Measurements from ENCODE around the gene SLC12A3. TPM values are rescaled to one million over a fixed set of nuclear protein-coding genes. Genes with fewer than 3 reads are reported as not detected.
A peak's percentile ranks its signal among the peaks of the same experiment; 100 is the strongest.

SLC12A3 gene
- polyA plus RNA-seq, 1 donor from 2014 or later: 1.6 TPM

DNA sequence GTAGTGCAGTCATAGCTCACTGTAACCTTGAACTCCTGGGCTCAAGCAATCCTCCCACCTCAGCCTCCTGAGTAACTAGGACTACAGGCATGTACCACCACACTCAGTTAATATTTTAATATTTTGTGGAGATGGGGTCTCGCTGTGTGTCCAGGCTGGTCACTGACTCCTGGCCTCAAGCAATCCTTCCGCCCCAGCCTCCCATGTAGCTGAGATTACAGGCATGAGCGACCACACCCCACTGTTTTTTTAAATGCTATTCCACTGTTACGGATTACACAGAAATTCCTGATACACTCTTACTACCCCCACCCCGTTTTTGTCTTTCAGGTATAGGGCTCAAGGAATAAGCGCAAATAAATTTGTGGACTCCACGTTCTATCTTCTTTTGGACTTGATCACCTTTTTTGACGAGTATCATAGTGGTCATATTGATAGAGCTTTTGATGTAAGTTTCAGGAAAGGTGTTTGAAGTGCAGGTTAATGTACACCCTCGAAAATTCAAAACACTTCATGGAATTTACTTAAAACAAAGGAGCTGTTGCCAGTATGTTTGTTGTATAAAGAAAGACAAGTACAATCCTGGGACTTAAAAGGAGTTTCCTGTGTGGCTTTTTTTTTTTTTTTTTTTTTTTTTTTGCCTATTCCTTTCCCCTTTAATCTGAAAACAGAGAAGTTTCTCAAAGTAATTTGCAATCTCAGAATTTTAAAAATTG lies 26.2 kb upstream of the SLC12A3 start:
- H3K4me1 Mint-ChIP-seq: peaks cover 0 to 2% (median 0%) of the 10 kb centered on the region in 3 donors
- H3K36me3 Mint-ChIP-seq: peaks cover 3% of the 10 kb centered on the region
- H3K27me3 Mint-ChIP-seq: no peaks in the 10 kb centered on the region
- no peak overlapping the region for H3K4me3 Mint-ChIP-seq
- H3K9me3 Mint-ChIP-seq: no peaks in the 10 kb centered on the region
- peak overlapping the region in 1 of 3 donors; percentile 59 for H3K27ac Mint-ChIP-seq

DNA sequence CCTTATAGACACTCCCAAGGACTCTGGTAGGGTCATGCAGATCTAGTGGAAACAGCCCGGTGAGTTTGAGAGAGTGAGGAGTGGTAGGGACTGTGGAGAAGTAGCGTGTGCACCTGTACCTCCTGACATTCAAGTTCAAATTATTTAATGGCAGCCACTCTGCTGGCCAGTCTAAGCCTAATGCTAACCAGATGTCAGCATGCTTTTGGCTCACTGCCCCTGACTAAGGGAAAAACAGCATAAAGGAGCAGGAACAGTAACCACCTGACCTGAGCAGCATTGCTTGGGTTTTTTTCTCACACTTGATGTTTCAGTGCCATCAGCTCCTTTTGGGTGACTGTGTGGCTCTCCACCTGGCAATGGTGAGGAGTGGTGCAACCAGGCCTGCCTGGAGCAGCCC lies 23.8 kb upstream of the SLC12A3 start:
- no peaks in the 10 kb centered on the region for H3K27me3 Mint-ChIP-seq
- H3K36me3 Mint-ChIP-seq: peaks cover 3% of the 10 kb centered on the region
- H3K4me1 Mint-ChIP-seq: peaks cover 0 to 2% (median 0%) of the 10 kb centered on the region in 3 donors
- H3K4me3 Mint-ChIP-seq: no peak overlapping the region
- H3K27ac Mint-ChIP-seq: no peak overlapping the region
- H3K9me3 Mint-ChIP-seq: no peaks in the 10 kb centered on the region

DNA sequence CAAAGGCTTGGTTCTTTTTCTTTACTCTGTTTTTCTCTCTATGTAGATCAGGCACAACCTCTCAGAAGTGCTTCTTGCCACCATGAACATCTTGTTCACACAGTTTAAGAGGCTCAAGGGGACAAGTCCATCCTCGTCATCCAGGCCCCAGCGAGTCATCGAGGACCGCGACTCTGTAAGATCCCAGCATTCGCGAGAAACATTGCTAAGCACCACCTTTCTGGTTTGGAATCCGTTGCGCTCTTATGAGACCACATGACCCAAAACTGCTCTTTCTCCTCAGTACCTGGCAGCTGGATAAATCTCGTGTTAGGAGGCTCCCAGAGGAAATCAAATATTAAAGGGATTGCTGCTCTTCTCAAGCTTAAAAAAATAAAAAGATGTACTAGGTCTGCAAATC lies 23.3 kb upstream of the SLC12A3 start:
- H3K4me1 Mint-ChIP-seq: peaks cover under 1 to 3% (median 1%) of the 10 kb centered on the region in 3 donors
- H3K36me3 Mint-ChIP-seq: peaks cover 3% of the 10 kb centered on the region
- no peak overlapping the region for H3K27ac Mint-ChIP-seq
- H3K4me3 Mint-ChIP-seq: no peak overlapping the region
- H3K27me3 Mint-ChIP-seq: no peaks in the 10 kb centered on the region
- H3K9me3 Mint-ChIP-seq: no peaks in the 10 kb centered on the region

- Mint-ChIP-seq H3K36me3 (peaks cover 3% of the 10 kb centered on the region), H3K9me3 (no peaks in the 10 kb centered on the region), H3K27me3 (no peaks in the 10 kb centered on the region), H3K4me1 (peaks cover 6% of the 10 kb centered on the region in 3 donors), H3K27ac (no peak overlapping the region), H3K4me3 (no peak overlapping the region)
These were observed 22.9 kb upstream of the SLC12A3 start for GRCh38 chr16:56842133-56842532.

DNA sequence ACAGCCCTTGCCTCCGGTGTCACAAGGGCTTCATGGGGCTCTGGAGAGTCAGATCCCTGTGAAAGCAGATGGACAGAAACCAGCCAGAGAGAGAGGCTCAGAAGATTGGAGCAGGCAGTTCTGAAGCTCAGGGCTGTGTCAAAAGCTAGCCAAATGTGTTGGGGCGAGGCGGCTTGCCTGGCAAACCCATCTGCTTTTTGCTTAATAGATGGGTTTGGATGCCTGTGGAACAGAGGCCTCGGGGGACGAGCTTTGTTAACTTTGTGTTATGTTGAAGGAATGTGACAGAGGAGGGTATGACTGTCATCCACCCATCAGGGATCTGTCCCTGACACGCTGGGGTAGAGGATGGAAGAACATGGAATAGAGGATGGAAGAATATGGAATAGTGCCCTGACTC lies 21.0 kb upstream of the SLC12A3 start:
- peak overlapping the region in 1 of 3 donors; percentile 63 for H3K27ac Mint-ChIP-seq
- peaks cover 0 to 4% (median 0%) of the 10 kb centered on the region in 3 donors for H3K9me3 Mint-ChIP-seq
- peaks cover 15 to 17% (median 15%) of the 10 kb centered on the region in 3 donors for H3K4me1 Mint-ChIP-seq
- H3K27me3 Mint-ChIP-seq: no peaks in the 10 kb centered on the region
- peaks cover 6% of the 10 kb centered on the region for H3K36me3 Mint-ChIP-seq
- H3K4me3 Mint-ChIP-seq: no peak overlapping the region

DNA sequence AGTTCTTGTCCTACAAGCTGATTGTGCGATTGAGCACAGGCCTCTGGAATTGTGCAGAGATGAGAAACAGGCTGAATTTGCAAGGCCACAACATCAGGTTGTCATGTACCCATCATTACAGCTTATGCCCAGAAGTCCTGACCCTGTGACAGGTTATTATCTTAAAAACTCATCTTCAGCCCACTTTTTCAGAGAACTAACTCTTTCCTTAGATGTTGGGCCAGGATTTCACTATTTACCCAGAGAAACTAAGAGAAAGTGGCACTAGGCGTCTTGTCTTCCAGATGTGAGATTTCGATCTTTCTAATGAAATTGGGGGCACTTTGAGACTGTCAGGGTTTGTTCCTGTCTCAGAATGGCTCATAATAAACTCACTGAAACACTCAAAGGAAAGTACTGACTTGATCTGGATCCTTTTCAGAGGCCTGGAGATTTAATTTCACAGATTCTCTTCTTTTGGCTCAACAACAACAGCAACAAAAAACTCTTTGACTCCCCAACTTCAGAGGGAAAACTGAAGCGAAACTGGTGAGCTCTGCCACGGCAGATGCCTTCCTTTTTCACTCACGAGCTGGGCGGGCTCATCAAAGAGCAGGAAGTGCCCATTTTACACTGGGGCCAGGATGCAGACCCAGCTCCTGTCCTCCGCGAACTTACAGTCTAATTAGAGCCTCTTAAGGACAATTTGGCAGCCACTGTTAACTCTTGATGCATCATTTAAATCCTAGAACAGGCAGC lies 17.7 kb upstream of the SLC12A3 start:
- Mint-ChIP-seq H3K27ac (peak overlapping the region; percentile 68 to 98 (median 88)), H3K4me1 (peaks cover 13 to 17% (median 15%) of the 10 kb centered on the region in 3 donors), H3K27me3 (no peaks in the 10 kb centered on the region), H3K9me3 (peaks cover 0 to 5% (median 0%) of the 10 kb centered on the region in 3 donors), H3K4me3 (peak overlapping the region in 3 of 4 donors; percentile 8 to 78 (median 48)), H3K36me3 (peaks cover 3% of the 10 kb centered on the region)

DNA sequence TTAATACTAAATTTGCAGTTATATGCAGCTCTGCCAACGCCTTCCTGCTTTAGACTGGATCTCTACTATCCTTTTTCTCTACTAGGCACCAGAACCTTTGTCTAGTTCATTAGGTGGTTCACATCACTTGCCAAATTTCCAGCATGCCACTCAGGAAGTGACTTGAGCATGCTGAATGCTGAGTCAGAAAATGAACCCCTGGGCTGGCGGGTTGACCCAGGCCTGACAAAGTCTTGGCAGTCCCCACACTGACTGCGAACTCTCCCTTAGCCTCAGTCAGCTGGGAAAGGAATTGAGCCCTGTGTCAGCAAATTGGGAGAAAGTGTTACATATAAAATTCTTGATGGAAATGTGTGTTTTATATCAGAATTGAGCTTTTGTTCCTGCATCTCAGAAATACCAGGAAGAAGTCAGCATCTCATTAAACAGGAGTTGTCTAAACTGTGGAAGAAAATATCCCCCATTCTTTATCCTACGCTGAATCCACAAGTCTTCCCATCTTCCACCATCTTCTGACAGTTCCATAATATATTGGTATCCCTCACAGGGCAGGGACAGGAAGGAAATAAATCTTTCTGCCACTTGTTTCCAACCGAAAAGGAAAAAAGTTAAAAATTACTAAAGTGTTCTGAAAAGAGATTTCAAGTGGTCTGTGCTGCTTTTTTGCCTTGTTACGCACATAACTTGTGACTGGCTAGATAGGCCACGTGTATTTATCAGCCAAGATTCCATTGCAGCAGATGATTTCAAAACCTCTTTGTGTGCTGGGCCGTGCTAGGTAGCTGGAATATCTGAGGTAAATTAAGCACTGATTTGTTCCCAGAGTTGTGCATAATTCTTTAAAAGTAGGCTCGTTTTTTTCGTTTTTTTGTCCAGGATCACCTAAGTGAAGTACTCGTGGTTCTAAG lies 16.7 kb upstream of the SLC12A3 start:
- peaks cover 3% of the 10 kb centered on the region for H3K36me3 Mint-ChIP-seq
- H3K4me3 Mint-ChIP-seq: peak overlapping the region in 2 of 4 donors; percentile 8 to 9
- peaks cover 13 to 17% (median 15%) of the 10 kb centered on the region in 3 donors for H3K4me1 Mint-ChIP-seq
- peak overlapping the region; percentile 42 to 98 (median 68) for H3K27ac Mint-ChIP-seq
- peaks cover 0 to 5% (median 0%) of the 10 kb centered on the region in 3 donors for H3K9me3 Mint-ChIP-seq
- no peaks in the 10 kb centered on the region for H3K27me3 Mint-ChIP-seq

DNA sequence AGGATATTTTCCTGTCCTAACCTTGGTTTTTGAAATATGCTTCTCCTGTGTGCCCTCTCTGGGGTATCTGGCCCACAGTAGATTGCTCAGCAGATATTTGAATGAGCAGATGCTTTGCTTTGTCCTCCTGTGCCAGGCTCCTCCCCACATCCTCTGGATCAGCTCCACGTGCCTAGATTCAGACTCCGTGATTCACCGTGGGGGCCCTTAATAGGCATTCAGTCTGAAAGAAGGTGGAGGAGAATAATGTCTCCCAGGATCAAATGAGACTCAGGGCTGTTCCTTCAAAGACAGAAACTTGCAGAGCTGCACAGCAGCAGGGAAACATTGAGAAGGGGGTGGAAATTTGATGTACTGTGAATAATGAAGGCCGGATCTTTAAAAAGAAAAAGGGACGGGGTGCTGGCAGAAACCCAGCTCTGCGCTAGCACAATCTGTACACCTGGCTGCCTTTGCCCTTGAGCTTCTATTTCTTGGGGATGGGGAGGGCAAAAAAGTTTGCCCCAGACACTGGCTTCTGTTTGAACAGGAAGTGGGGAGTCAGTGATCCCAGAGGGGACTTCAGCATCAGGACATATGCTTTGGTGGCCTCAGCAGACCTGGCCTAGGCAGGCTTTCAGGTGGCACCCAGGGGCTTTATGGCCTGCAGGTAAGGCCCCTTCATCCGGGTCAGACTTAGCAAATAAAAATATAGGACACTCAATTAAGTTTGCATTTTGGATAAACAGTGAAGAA lies 15.9 kb upstream of the SLC12A3 start:
- Mint-ChIP-seq H3K27ac (no peak overlapping the region), H3K36me3 (peaks cover 4% of the 10 kb centered on the region), H3K4me3 (no peak overlapping the region), H3K9me3 (peaks cover 0 to 5% (median 0%) of the 10 kb centered on the region in 3 donors), H3K27me3 (no peaks in the 10 kb centered on the region), H3K4me1 (peaks cover 13 to 17% (median 15%) of the 10 kb centered on the region in 3 donors)

GRCh38 chr16:56849690-56850680 lies 15.0 kb upstream of the SLC12A3 start:
- no peak overlapping the region for H3K27ac Mint-ChIP-seq
- peaks cover 13 to 17% (median 15%) of the 10 kb centered on the region in 3 donors for H3K4me1 Mint-ChIP-seq
- H3K9me3 Mint-ChIP-seq: peaks cover 0 to 5% (median 0%) of the 10 kb centered on the region in 3 donors
- peak overlapping the region in 1 of 4 donors; percentile 15 for H3K4me3 Mint-ChIP-seq
- H3K36me3 Mint-ChIP-seq: peaks cover 4% of the 10 kb centered on the region
- H3K27me3 Mint-ChIP-seq: no peaks in the 10 kb centered on the region

- Mint-ChIP-seq H3K27ac (no peak overlapping the region), H3K9me3 (peaks cover 0 to 5% (median 0%) of the 10 kb centered on the region in 3 donors)
These were observed 13.2 kb upstream of the SLC12A3 start for GRCh38 chr16:56851671-56852400.

DNA sequence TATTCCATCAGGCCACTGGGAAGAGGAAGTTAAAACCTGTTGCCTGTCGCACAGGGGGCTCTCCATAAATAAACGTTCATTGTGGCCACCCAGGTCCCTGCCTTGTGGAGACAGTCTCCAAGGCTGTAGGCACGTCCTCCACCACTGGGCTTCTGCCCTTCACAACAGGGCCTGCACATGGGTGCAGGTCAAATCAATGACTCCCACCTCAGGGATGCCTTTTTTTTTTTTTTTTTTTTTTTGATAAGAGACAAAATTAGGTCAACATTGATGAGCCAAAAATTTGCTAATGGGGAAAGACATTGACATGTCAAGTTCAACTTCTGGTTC lies 12.6 kb upstream of the SLC12A3 start:
- H3K36me3 Mint-ChIP-seq: peaks cover 4% of the 10 kb centered on the region
- H3K4me1 Mint-ChIP-seq: peaks cover 7 to 9% (median 8%) of the 10 kb centered on the region in 3 donors
- H3K4me3 Mint-ChIP-seq: no peak overlapping the region
- peaks cover 0 to 5% (median 0%) of the 10 kb centered on the region in 3 donors for H3K9me3 Mint-ChIP-seq
- H3K27me3 Mint-ChIP-seq: no peaks in the 10 kb centered on the region
- H3K27ac Mint-ChIP-seq: no peak overlapping the region

More at GRCh38 chr16:56851671-56852400, 13.2 kb upstream of the SLC12A3 start:
- Mint-ChIP-seq H3K4me3 (no peak overlapping the region), H3K4me1 (peaks cover 11 to 14% (median 12%) of the 10 kb centered on the region in 3 donors), H3K36me3 (peaks cover 4% of the 10 kb centered on the region), H3K27me3 (no peaks in the 10 kb centered on the region)

- H3K4me3 Mint-ChIP-seq: no peak overlapping the region
- peaks cover under 1 to 4% (median 2%) of the 10 kb centered on the region in 3 donors for H3K4me1 Mint-ChIP-seq
- no peaks in the 10 kb centered on the region for H3K27me3 Mint-ChIP-seq
- no peak overlapping the region for H3K27ac Mint-ChIP-seq
- peaks cover 0 to 4% (median 0%) of the 10 kb centered on the region in 3 donors for H3K9me3 Mint-ChIP-seq
- H3K36me3 Mint-ChIP-seq: peaks cover 4% of the 10 kb centered on the region
These were observed 12.0 kb upstream of the SLC12A3 start for GRCh38 chr16:56852968-56853367.

DNA sequence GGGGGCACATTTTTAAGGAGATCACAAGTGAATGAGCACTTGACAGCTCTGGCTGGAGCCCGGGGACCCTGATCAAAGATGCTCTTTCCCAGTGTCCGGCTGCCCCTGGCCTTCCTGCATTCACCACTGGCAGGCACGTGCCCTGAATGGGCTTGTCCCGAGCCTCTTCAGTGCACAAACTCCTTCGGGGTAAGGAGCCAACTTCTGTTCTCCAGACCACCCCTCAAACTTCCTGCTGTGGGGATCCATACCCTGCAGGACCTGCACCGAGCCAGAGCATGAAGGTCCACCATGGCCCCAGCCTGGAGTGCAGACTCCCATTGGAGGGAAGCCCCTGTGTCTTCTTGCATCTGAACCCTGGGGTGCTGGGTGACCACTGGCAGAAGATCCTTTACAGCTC lies 9.8 kb upstream of the SLC12A3 start:
- peaks cover 8 to 16% (median 13%) of the 10 kb centered on the region in 3 donors for H3K4me1 Mint-ChIP-seq
- peaks cover 2% of the 10 kb centered on the region for H3K36me3 Mint-ChIP-seq
- no peaks in the 10 kb centered on the region for H3K9me3 Mint-ChIP-seq
- H3K27me3 Mint-ChIP-seq: no peaks in the 10 kb centered on the region
- H3K4me3 Mint-ChIP-seq: no peak overlapping the region
- no peak overlapping the region for H3K27ac Mint-ChIP-seq
